ENCODE data around the gene DIPK2B. TPM values are rescaled to one million over a fixed set of nuclear protein-coding genes. Genes with fewer than 3 reads are reported as not detected.

DIPK2B gene
- total RNA-seq, 1 experiment from 2014 or later: not detected

- in situ Hi-C loops (cut with HindIII; ENCODE audit: low pct_unique_long_range_greater_than_20kb, low sequenced_read_pairs): no loop called here
- TF ChIP-seq SIN3A (IDR thresholded peaks at IDR 0.05; ENCODE audit: borderline replicate concordance, insufficient read depth, low read depth, low read length) (no peak), POLR2AphosphoS5 (IDR thresholded peaks at IDR 0.05; ENCODE audit: low read depth, low read length) (no peak), REST (IDR thresholded peaks at IDR 0.05; ENCODE audit: insufficient read depth in 1 of 2, low read depth in 2 of 2, low read length in 1 of 2) (no peak), TCF7L2 (IDR thresholded peaks at IDR 0.05; ENCODE audit: low read depth, low read length) (no peak), CTCF (IDR thresholded peaks at IDR 0.05) (no peak)
- POLR2A ChIA-PET: no interaction called here
- Histone ChIP-seq H3K9me3 (ENCODE audit: control insufficient read depth, insufficient read depth, low read depth, low read length) (no peaks in the 10 kb centered on the region), H3K4me3 (ENCODE audit: low read depth in 2 of 2, low read length in 2 of 2) (no peak overlapping the region), H3K36me3 (ENCODE audit: control insufficient read depth, insufficient read depth, low read length) (no peaks in the 10 kb centered on the region), H3K27me3 (ENCODE audit: control insufficient read depth, insufficient read depth, low read length) (peaks cover 2% of the 10 kb centered on the region; the same call in 1 of the 2 replicates), H3K4me1 (ENCODE audit: control insufficient read depth, insufficient read depth, low read length) (no peaks in the 10 kb centered on the region), H3K27ac (ENCODE audit: low read length) (no peak overlapping the region)
- CTCF ChIA-PET: no interaction called here
- ATAC-seq (no peak), DNase-seq (ENCODE audit: low read depth, low spot score) (no peak)
- BruUV-seq (replicated peaks): no TSS peak
- intact Hi-C loops (cut with micrococcal nuclease; ENCODE audit: unreplicated experiment): no loop called here
Measured at GRCh38 chrX:45202171-45202570, 1.5 kb upstream of the DIPK2B start.

- no peak overlapping the region for H3K4me3 ChIP-seq (ENCODE audit: low read depth in 2 of 2, low read length in 2 of 2)
- peaks cover 2% of the 10 kb centered on the region; the same call in 1 of the 2 replicates for H3K27me3 ChIP-seq (ENCODE audit: control insufficient read depth, insufficient read depth, low read length)
- in situ Hi-C loops (cut with HindIII; ENCODE audit: low pct_unique_long_range_greater_than_20kb, low sequenced_read_pairs) (no loop called here), intact Hi-C loops (cut with micrococcal nuclease; ENCODE audit: unreplicated experiment) (no loop called here)
- no peak overlapping the region for H3K27ac ChIP-seq (ENCODE audit: low read length)
- ChIA-PET POLR2A (no interaction called here), CTCF (no interaction called here)
- BruUV-seq (replicated peaks): no TSS peak
- no peak for ATAC-seq
- H3K9me3 ChIP-seq (ENCODE audit: control insufficient read depth, insufficient read depth, low read depth, low read length): no peaks in the 10 kb centered on the region
- DNase-seq (ENCODE audit: low read depth, low spot score): no peak
- no peaks in the 10 kb centered on the region for H3K36me3 ChIP-seq (ENCODE audit: control insufficient read depth, insufficient read depth, low read length)
- H3K4me1 ChIP-seq (ENCODE audit: control insufficient read depth, insufficient read depth, low read length): no peaks in the 10 kb centered on the region
- TF ChIP-seq SIN3A (IDR thresholded peaks at IDR 0.05; ENCODE audit: borderline replicate concordance, insufficient read depth, low read depth, low read length) (no peak), REST (IDR thresholded peaks at IDR 0.05; ENCODE audit: insufficient read depth in 1 of 2, low read depth in 2 of 2, low read length in 1 of 2) (no peak), POLR2AphosphoS5 (IDR thresholded peaks at IDR 0.05; ENCODE audit: low read depth, low read length) (no peak), TCF7L2 (IDR thresholded peaks at IDR 0.05; ENCODE audit: low read depth, low read length) (no peak)
Measured at GRCh38 chrX:45198706-45199105, 2.0 kb downstream of the DIPK2B start.
